HG03520 (cell line): ENCODE data around the gene C19orf33.
A peak's percentile ranks its signal among the peaks of the same experiment; 100 is the strongest.
"Not testable (repeated sequence)": the region's sequence is repeated elsewhere in the genome, so short reads cannot be mapped to it uniquely, and the experiment has no call there.

Source experiments
- ATAC-seq: cut with Tn5 transposase; IDR thresholded peaks from one replicate; pipeline ENCODE4 v1.9.1; 2021; ENCODE audit warnings: mild to moderate bottlenecking, moderate library complexity; ENCODE audit not compliant: unreplicated experiment

The C19orf33 gene

GRCh38 chr19:38335949-38336637 is 32.0 kb downstream of the C19orf33 start:
- peak; percentile 52 for ATAC-seq

GRCh38 chr19:38336638-38337359 is 32.7 kb downstream of the C19orf33 start:
- ATAC-seq: peak; percentile 43

DNA sequence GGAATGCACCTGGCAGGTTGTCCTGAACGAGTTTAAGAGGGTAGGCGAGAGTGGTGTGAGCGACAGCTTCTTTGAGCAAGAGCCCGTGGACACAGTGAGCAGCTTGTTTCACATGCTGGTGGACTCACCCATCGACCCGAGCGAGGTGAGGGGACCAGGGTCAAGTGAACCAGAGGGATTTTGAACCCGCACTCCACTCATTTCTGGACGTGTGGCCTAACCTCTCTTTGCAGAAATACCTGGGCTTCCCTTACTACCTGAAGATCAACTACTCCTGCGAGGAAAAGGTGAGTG is 33.3 kb downstream of the C19orf33 start:
- no peak for ATAC-seq

GRCh38 chr19:38339011-38339410 is 35.0 kb downstream of the C19orf33 start:
- not testable (repeated sequence) for ATAC-seq

- no peak for ATAC-seq
Measured at GRCh38 chr19:38340927-38341326, 36.9 kb downstream of the C19orf33 start.

- ATAC-seq: no peak
Measured at GRCh38 chr19:38346837-38347236, 42.8 kb downstream of the C19orf33 start.

GRCh38 chr19:38350883-38351282 is 46.8 kb downstream of the C19orf33 start:
- ATAC-seq: no peak

- ATAC-seq: no peak
Measured at GRCh38 chr19:38351865-38352395, 47.9 kb downstream of the C19orf33 start.

GRCh38 chr19:38352611-38353010 is 48.6 kb downstream of the C19orf33 start:
- no peak for ATAC-seq
